Hepatocyte (in vitro differentiated cells): ENCODE data around the gene SERPINA3.

Experiments
- EZH2 ChIP-seq: fragments of 200-600 bp; sonication (generic); IDR thresholded peaks from 2 replicates; pipeline ENCODE4 v1.6.1; 2016; ENCODE audit warnings: antibody characterized with exemption, mild to moderate bottlenecking, borderline replicate concordance
- TF ChIP-seq, protein P1 (sequence below): fragments of 200-600 bp; sonication (generic); IDR thresholded peaks from 2 replicates; pipeline ENCODE4 v1.5.1; 2016; ENCODE audit warnings: antibody characterized with exemption, mild to moderate bottlenecking; ENCODE audit not compliant: poor library complexity

DNA sequence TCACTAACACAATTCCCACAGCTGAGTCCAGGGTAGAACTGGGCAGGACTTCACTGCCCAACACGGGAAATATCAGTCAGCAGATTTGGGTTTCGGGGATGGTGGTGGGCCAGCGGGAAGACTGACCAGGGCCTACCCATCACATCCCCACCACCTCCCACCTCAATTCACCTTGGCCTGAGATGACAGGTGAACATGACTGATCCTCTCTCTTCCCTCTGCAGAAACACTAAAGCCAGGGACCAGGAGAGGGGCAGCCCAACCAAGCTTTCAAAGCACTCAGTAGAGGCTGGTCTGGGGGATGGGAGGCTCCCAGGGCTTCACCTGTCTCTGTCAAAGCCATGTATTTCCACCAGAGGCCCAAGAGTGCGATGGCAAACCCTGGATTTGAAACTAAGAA lies 28.6 kb upstream of the SERPINA3 start:
- TF ChIP-seq EZH2 = no peak
- TF ChIP-seq, protein P1, sequence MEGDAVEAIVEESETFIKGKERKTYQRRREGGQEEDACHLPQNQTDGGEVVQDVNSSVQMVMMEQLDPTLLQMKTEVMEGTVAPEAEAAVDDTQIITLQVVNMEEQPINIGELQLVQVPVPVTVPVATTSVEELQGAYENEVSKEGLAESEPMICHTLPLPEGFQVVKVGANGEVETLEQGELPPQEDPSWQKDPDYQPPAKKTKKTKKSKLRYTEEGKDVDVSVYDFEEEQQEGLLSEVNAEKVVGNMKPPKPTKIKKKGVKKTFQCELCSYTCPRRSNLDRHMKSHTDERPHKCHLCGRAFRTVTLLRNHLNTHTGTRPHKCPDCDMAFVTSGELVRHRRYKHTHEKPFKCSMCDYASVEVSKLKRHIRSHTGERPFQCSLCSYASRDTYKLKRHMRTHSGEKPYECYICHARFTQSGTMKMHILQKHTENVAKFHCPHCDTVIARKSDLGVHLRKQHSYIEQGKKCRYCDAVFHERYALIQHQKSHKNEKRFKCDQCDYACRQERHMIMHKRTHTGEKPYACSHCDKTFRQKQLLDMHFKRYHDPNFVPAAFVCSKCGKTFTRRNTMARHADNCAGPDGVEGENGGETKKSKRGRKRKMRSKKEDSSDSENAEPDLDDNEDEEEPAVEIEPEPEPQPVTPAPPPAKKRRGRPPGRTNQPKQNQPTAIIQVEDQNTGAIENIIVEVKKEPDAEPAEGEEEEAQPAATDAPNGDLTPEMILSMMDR = no peak
